HEK293 (cell line): ENCODE measurements around the gene CHIA.

ENCODE experiments used
- CTCF ChIA-PET: fragments of 350-600 bp; formaldehyde crosslinking; extraction: SDS; loops from one replicate; lab custom pipeline; 2021; ENCODE audit warnings: antibody characterized with exemption; lab: Yijun Ruan, JAX
- POLR2A ChIA-PET: fragments of 300-600 bp; formaldehyde crosslinking; extraction: SDS; loops from one replicate; lab custom pipeline; 2020; ENCODE audit warnings: antibody characterized with exemption, inconsistent platforms; lab: Yijun Ruan, JAX
- H3K27ac ChIP-seq: fragments of 200-500 bp; sonication (Bioruptor generic); 2 replicates; pipeline ENCODE4 v1.5.1; 2014; ENCODE audit warnings: low read depth, low read length, control low read depth, inconsistent platforms; ENCODE audit errors: extremely low read depth
- H3K36me3 ChIP-seq, 2 experiments: fragments of 200-500 bp in 1 of 2; sonication (Bioruptor generic) in 1 of 2; 1 replicate in 1 of 2; 2 replicates in 1 of 2; pipeline ENCODE4 v1.5.1; 2014 to 2017; ENCODE audit warnings: inconsistent platforms in 2 of 2, low read length in 2 of 2; ENCODE audit not compliant: control insufficient read depth in 2 of 2, insufficient read depth in 1 of 2
- H3K4me1 ChIP-seq: fragments of 200-500 bp; sonication (Bioruptor generic); 2 replicates; pipeline ENCODE4 v1.5.1; 2014; ENCODE audit warnings: mild to moderate bottlenecking, low read length, inconsistent platforms; ENCODE audit not compliant: control insufficient read depth, insufficient read depth
- H3K4me3 ChIP-seq: 2 replicates; pipeline ENCODE4 v1.5.1; 2011; ENCODE audit warnings: low read depth, mild to moderate bottlenecking, control low read depth, low read length, moderate library complexity
- H3K9me3 ChIP-seq: fragments of 200-500 bp; sonication (Bioruptor generic); 2 replicates; pipeline ENCODE4 v1.5.1; 2014; ENCODE audit warnings: low read depth, low read length, inconsistent platforms; ENCODE audit not compliant: control insufficient read depth, insufficient read depth
- KLF1 ChIP-seq: fragments of 450-650 bp; formaldehyde crosslinking; IDR thresholded peaks from 2 replicates; pipeline ENCODE4 v1.5.1; 2016; ENCODE audit warnings: missing biosample characterization, missing genetic modification characterization
- SP7 ChIP-seq: fragments of 450-650 bp; formaldehyde crosslinking; IDR thresholded peaks from 2 replicates; pipeline ENCODE4 v1.5.1; 2016; ENCODE audit warnings: missing biosample characterization, missing genetic modification characterization
- ZFP69B ChIP-seq: fragments of 450-650 bp; formaldehyde crosslinking; IDR thresholded peaks from 2 replicates; pipeline ENCODE4 v1.5.1; 2016; ENCODE audit warnings: missing biosample characterization, missing genetic modification characterization
- ZNF2 ChIP-seq: fragments of 450-650 bp; formaldehyde crosslinking; IDR thresholded peaks from 2 replicates; pipeline ENCODE4 v1.5.1; 2016; ENCODE audit warnings: missing biosample characterization, missing genetic modification characterization
- ZNF23 ChIP-seq: fragments of 450-650 bp; formaldehyde crosslinking; IDR thresholded peaks from 2 replicates; pipeline ENCODE4 v1.5.1; 2016; ENCODE audit warnings: missing biosample characterization, missing genetic modification characterization, borderline replicate concordance
- ZNF239 ChIP-seq: fragments of 450-650 bp; formaldehyde crosslinking; IDR thresholded peaks from 2 replicates; pipeline ENCODE4 v1.5.1; 2016; ENCODE audit warnings: missing biosample characterization, missing genetic modification characterization
- ZNF585B ChIP-seq: fragments of 450-650 bp; formaldehyde crosslinking; IDR thresholded peaks from 2 replicates; pipeline ENCODE4 v1.5.1; 2016; ENCODE audit warnings: missing biosample characterization, missing genetic modification characterization
- ZNF654 ChIP-seq: fragments of 450-650 bp; formaldehyde crosslinking; IDR thresholded peaks from 2 replicates; pipeline ENCODE4 v1.5.1; 2016; ENCODE audit warnings: low read depth, missing biosample characterization, missing genetic modification characterization
- ZNF677 ChIP-seq: fragments of 450-650 bp; IDR thresholded peaks from 2 replicates; pipeline ENCODE4 v1.5.0; 2018; ENCODE audit warnings: missing biosample characterization, mild to moderate bottlenecking, missing genetic modification characterization, moderate library complexity
- TF ChIP-seq, protein P1 (sequence below): fragments of 450-650 bp; formaldehyde crosslinking; IDR thresholded peaks from 2 replicates; pipeline ENCODE4 v1.5.1; 2016; ENCODE audit warnings: missing biosample characterization, missing genetic modification characterization, low read depth
- TF ChIP-seq, protein P2 (sequence below): fragments of 450-650 bp; formaldehyde crosslinking; IDR thresholded peaks from 2 replicates; pipeline ENCODE4 v1.5.0; 2017; ENCODE audit warnings: missing biosample characterization, missing genetic modification characterization, borderline replicate concordance
- TF ChIP-seq, protein P3 (sequence below): fragments of 450-650 bp; formaldehyde crosslinking; conservative IDR thresholded peaks from 2 replicates; pipeline ENCODE4 v1.5.1; 2016; ENCODE audit warnings: low read depth, missing biosample characterization, missing genetic modification characterization
- TF ChIP-seq, protein P4 (sequence below): fragments of 450-650 bp; formaldehyde crosslinking; IDR thresholded peaks from 2 replicates; pipeline ENCODE4 v1.5.1; 2016; ENCODE audit warnings: missing biosample characterization, missing genetic modification characterization
- TF ChIP-seq, protein P5 (sequence below): fragments of 450-650 bp; formaldehyde crosslinking; IDR thresholded peaks from 2 replicates; pipeline ENCODE4 v1.5.1; 2016; ENCODE audit warnings: missing biosample characterization, missing genetic modification characterization, borderline replicate concordance
- TF ChIP-seq, protein P6 (sequence below): IDR thresholded peaks from 2 replicates; pipeline ENCODE4 v1.6.1; 2011; ENCODE audit warnings: mild to moderate bottlenecking, low read depth, low read length, borderline replicate concordance
- TF ChIP-seq, protein P7 (sequence below): fragments of 450-650 bp; formaldehyde crosslinking; IDR thresholded peaks from 2 replicates; pipeline ENCODE4 v1.5.1; 2016; ENCODE audit warnings: missing biosample characterization, missing genetic modification characterization

CHIA gene

DNA sequence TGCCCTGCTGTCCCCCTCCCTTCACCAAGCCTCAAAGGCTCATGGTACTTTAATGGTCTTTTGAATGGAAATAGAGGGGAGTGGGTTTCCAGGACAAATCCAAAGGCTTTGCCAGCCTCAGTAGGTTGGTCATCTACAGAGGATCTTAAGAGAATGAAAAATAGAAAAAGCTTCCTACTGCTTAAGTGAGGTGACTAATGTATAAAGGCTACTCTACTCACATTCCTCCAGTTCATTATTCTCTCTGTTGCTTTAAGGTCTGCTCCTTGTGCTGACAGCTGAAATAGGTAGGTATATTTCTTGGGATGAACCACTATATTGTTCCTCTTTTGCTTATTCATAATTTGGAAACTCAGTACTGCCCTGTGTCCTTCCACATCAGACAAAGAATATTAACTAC, 10.4 kb upstream of the CHIA start:
- POLR2A ChIA-PET: no interaction called here

More for the DNA sequence above, 10.4 kb upstream of the CHIA start:
- no peaks in the 10 kb centered on the region for H3K36me3 ChIP-seq
- H3K9me3 ChIP-seq: no peaks in the 10 kb centered on the region
- no peaks in the 10 kb centered on the region for H3K4me1 ChIP-seq
- CTCF ChIA-PET: no interaction called here
- TF ChIP-seq, protein P1, sequence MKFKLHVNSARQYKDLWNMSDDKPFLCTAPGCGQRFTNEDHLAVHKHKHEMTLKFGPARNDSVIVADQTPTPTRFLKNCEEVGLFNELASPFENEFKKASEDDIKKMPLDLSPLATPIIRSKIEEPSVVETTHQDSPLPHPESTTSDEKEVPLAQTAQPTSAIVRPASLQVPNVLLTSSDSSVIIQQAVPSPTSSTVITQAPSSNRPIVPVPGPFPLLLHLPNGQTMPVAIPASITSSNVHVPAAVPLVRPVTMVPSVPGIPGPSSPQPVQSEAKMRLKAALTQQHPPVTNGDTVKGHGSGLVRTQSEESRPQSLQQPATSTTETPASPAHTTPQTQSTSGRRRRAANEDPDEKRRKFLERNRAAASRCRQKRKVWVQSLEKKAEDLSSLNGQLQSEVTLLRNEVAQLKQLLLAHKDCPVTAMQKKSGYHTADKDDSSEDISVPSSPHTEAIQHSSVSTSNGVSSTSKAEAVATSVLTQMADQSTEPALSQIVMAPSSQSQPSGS (tag by site-specific recombination): no peak
- TF ChIP-seq ZNF23 (tag by site-specific recombination) (no peak), ZNF2 (tag by site-specific recombination) (no peak), ZNF677 (no peak), ZFP69B (no peak), ZNF585B (tag by site-specific recombination) (no peak), KLF1 (no peak), ZNF654 (no peak), SP7 (no peak), ZNF239 (tag by site-specific recombination) (no peak)
- TF ChIP-seq, protein P2, sequence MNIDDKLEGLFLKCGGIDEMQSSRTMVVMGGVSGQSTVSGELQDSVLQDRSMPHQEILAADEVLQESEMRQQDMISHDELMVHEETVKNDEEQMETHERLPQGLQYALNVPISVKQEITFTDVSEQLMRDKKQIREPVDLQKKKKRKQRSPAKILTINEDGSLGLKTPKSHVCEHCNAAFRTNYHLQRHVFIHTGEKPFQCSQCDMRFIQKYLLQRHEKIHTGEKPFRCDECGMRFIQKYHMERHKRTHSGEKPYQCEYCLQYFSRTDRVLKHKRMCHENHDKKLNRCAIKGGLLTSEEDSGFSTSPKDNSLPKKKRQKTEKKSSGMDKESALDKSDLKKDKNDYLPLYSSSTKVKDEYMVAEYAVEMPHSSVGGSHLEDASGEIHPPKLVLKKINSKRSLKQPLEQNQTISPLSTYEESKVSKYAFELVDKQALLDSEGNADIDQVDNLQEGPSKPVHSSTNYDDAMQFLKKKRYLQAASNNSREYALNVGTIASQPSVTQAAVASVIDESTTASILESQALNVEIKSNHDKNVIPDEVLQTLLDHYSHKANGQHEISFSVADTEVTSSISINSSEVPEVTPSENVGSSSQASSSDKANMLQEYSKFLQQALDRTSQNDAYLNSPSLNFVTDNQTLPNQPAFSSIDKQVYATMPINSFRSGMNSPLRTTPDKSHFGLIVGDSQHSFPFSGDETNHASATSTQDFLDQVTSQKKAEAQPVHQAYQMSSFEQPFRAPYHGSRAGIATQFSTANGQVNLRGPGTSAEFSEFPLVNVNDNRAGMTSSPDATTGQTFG (tag by site-specific recombination): no peak
- TF ChIP-seq, protein P3, sequence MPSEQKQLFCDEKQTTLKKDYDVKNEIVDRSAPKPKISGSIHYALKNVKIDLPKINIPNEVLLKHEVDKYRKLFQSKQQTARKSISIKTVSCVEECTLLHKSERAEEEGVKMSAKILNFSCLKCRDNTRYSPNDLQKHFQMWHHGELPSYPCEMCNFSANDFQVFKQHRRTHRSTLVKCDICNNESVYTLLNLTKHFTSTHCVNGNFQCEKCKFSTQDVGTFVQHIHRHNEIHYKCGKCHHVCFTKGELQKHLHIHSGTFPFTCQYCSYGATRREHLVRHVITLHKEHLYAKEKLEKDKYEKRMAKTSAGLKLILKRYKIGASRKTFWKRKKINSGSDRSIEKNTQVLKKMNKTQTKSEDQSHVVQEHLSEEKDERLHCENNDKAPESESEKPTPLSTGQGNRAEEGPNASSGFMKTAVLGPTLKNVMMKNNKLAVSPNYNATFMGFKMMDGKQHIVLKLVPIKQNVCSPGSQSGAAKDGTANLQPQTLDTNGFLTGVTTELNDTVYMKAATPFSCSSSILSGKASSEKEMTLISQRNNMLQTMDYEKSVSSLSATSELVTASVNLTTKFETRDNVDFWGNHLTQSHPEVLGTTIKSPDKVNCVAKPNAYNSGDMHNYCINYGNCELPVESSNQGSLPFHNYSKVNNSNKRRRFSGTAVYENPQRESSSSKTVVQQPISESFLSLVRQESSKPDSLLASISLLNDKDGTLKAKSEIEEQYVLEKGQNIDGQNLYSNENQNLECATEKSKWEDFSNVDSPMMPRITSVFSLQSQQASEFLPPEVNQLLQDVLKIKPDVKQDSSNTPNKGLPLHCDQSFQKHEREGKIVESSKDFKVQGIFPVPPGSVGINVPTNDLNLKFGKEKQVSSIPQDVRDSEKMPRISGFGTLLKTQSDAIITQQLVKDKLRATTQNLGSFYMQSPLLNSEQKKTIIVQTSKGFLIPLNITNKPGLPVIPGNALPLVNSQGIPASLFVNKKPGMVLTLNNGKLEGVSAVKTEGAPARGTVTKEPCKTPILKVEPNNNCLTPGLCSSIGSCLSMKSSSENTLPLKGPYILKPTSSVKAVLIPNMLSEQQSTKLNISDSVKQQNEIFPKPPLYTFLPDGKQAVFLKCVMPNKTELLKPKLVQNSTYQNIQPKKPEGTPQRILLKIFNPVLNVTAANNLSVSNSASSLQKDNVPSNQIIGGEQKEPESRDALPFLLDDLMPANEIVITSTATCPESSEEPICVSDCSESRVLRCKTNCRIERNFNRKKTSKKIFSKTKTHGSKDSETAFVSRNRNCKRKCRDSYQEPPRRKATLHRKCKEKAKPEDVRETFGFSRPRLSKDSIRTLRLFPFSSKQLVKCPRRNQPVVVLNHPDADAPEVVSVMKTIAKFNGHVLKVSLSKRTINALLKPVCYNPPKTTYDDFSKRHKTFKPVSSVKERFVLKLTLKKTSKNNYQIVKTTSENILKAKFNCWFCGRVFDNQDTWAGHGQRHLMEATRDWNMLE: no peak
- TF ChIP-seq, protein P4, sequence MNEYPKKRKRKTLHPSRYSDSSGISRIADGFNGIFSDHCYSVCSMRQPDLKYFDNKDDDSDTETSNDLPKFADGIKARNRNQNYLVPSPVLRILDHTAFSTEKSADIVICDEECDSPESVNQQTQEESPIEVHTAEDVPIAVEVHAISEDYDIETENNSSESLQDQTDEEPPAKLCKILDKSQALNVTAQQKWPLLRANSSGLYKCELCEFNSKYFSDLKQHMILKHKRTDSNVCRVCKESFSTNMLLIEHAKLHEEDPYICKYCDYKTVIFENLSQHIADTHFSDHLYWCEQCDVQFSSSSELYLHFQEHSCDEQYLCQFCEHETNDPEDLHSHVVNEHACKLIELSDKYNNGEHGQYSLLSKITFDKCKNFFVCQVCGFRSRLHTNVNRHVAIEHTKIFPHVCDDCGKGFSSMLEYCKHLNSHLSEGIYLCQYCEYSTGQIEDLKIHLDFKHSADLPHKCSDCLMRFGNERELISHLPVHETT: no peak
- TF ChIP-seq, protein P5, sequence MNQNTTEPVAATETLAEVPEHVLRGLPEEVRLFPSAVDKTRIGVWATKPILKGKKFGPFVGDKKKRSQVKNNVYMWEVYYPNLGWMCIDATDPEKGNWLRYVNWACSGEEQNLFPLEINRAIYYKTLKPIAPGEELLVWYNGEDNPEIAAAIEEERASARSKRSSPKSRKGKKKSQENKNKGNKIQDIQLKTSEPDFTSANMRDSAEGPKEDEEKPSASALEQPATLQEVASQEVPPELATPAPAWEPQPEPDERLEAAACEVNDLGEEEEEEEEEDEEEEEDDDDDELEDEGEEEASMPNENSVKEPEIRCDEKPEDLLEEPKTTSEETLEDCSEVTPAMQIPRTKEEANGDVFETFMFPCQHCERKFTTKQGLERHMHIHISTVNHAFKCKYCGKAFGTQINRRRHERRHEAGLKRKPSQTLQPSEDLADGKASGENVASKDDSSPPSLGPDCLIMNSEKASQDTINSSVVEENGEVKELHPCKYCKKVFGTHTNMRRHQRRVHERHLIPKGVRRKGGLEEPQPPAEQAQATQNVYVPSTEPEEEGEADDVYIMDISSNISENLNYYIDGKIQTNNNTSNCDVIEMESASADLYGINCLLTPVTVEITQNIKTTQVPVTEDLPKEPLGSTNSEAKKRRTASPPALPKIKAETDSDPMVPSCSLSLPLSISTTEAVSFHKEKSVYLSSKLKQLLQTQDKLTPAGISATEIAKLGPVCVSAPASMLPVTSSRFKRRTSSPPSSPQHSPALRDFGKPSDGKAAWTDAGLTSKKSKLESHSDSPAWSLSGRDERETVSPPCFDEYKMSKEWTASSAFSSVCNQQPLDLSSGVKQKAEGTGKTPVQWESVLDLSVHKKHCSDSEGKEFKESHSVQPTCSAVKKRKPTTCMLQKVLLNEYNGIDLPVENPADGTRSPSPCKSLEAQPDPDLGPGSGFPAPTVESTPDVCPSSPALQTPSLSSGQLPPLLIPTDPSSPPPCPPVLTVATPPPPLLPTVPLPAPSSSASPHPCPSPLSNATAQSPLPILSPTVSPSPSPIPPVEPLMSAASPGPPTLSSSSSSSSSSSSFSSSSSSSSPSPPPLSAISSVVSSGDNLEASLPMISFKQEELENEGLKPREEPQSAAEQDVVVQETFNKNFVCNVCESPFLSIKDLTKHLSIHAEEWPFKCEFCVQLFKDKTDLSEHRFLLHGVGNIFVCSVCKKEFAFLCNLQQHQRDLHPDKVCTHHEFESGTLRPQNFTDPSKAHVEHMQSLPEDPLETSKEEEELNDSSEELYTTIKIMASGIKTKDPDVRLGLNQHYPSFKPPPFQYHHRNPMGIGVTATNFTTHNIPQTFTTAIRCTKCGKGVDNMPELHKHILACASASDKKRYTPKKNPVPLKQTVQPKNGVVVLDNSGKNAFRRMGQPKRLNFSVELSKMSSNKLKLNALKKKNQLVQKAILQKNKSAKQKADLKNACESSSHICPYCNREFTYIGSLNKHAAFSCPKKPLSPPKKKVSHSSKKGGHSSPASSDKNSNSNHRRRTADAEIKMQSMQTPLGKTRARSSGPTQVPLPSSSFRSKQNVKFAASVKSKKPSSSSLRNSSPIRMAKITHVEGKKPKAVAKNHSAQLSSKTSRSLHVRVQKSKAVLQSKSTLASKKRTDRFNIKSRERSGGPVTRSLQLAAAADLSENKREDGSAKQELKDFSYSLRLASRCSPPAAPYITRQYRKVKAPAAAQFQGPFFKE: no peak
- TF ChIP-seq, protein P6, sequence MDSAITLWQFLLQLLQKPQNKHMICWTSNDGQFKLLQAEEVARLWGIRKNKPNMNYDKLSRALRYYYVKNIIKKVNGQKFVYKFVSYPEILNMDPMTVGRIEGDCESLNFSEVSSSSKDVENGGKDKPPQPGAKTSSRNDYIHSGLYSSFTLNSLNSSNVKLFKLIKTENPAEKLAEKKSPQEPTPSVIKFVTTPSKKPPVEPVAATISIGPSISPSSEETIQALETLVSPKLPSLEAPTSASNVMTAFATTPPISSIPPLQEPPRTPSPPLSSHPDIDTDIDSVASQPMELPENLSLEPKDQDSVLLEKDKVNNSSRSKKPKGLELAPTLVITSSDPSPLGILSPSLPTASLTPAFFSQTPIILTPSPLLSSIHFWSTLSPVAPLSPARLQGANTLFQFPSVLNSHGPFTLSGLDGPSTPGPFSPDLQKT: no peak
- TF ChIP-seq, protein P7, sequence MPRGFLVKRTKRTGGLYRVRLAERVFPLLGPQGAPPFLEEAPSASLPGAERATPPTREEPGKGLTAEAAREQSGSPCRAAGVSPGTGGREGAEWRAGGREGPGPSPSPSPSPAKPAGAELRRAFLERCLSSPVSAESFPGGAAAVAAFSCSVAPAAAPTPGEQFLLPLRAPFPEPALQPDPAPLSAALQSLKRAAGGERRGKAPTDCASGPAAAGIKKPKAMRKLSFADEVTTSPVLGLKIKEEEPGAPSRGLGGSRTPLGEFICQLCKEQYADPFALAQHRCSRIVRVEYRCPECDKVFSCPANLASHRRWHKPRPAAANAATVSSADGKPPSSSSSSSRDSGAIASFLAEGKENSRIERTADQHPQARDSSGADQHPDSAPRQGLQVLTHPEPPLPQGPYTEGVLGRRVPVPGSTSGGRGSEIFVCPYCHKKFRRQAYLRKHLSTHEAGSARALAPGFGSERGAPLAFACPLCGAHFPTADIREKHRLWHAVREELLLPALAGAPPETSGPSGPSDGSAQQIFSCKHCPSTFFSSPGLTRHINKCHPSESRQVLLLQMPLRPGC (tag by site-specific recombination): no peak
- no peak overlapping the region for H3K27ac ChIP-seq
- no peak overlapping the region for H3K4me3 ChIP-seq
